NT2/D1 (cell line): ENCODE measurements around the gene TRABD2B.

ENCODE experiments used
- SUZ12 ChIP-seq: IDR thresholded peaks from 2 replicates; pipeline ENCODE4 v1.6.1; 2011; ENCODE audit not compliant: insufficient read length, insufficient read depth; ENCODE audit errors: extremely low read depth
- YY1 ChIP-seq: IDR thresholded peaks from 2 replicates; pipeline ENCODE4 v1.6.1; 2011; ENCODE audit not compliant: insufficient read length, insufficient read depth
- ZNF274 ChIP-seq: IDR thresholded peaks from 2 replicates; pipeline ENCODE4 v1.6.1; 2011; ENCODE audit warnings: mild to moderate bottlenecking, low read depth, low read length

DNA sequence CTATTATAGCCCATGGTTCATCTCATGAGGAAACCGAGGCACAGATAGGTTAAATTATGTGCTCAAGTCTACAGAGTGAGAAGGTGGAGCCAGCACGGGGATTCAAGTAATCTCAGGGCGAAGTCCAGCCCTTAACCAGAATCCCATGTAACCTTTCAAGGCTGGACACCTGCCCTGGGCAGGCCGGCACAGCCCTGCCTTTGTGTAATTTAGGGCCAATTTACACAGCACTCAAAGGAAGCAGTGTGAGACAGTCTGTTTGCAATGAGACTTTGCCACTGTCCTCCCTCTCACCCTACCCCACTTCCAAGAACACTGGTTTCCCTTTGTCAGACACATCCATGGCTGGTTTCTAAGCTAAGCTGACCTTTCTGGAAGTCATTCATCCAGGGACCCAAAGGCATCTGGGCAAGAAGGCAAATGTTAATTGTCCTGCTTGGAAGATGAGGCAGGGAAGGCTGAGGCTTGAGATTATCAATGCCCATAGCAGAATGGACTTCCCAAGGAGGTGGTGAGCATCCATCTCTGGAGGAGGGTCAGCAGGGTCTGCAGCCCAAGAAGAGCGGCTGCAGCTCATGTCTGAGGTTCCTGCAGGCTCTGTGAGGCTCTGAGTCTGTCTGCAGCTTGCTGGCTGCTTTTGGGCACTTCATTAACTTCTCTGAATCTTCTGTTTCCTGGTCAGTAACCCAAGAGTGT lies 159.2 kb downstream of the TRABD2B start:
- TF ChIP-seq ZNF274 (no peak), SUZ12 (no peak), YY1 (no peak)
